ENCODE measurements around the gene IAH1.

The IAH1 gene

GRCh38 chr2:9527995-9528787 lies 53.8 kb downstream of the IAH1 start:
- no peak for DNase-seq (ENCODE audit: low read depth in 1 of 2, low spot score in 1 of 2)

GRCh38 chr2:9532421-9532820 lies 58.1 kb downstream of the IAH1 start:
- no peak for DNase-seq (ENCODE audit: low read depth in 1 of 2, low spot score in 1 of 2)

GRCh38 chr2:9533663-9534062 lies 59.3 kb downstream of the IAH1 start:
- no peak for DNase-seq (ENCODE audit: low read depth in 1 of 2, low spot score in 1 of 2)

GRCh38 chr2:9535177-9535576 lies 60.8 kb downstream of the IAH1 start:
- no peak for DNase-seq (ENCODE audit: low read depth in 1 of 2, low spot score in 1 of 2)

- no peak for DNase-seq (ENCODE audit: low read depth in 1 of 2, low spot score in 1 of 2)
Measured at GRCh38 chr2:9536504-9536903, 62.2 kb downstream of the IAH1 start.

- no peak for DNase-seq (ENCODE audit: low read depth in 1 of 2, low spot score in 1 of 2)
Measured at GRCh38 chr2:9538000-9538507, 63.7 kb downstream of the IAH1 start.
